Thyroid gland (tissue), 4 donors: Measurements from ENCODE around the gene PSMD1. TPM values are rescaled to one million over a fixed set of nuclear protein-coding genes. Genes with fewer than 3 reads are reported as not detected.
"Not testable (repeated sequence)": the region's sequence is repeated elsewhere in the genome, so short reads cannot be mapped to it uniquely, and the experiment has no call there.

Source experiments
- DNase-seq, 2 donors: peaks; one replicate each; pipeline ENCODE4 v3.0.0-alpha.2; 2019
- H3K27ac ChIP-seq, 3 donors: fragments of 200-600 bp; sonication (generic); 1 replicate in 2 of 3; 2 replicates in 1 of 3; pipeline ENCODE4 v1.5.1; 2016 to 2019; ENCODE audit warnings: mild to moderate bottlenecking in 1 of 3, moderate library complexity in 1 of 3
- H3K27me3 ChIP-seq: fragments of 200-600 bp; sonication (generic); one replicate; pipeline ENCODE4 v1.5.1; 2019
- H3K36me3 ChIP-seq, 2 donors: fragments of 200-600 bp; sonication (generic); one replicate each; pipeline ENCODE4 v1.5.1; 2016 to 2019
- H3K4me1 ChIP-seq, 2 donors: fragments of 200-600 bp; sonication (generic); one replicate each; pipeline ENCODE4 v1.5.1; 2017 to 2019
- H3K4me3 ChIP-seq, 3 donors: fragments of 200-600 bp; sonication (generic); replicated peaks in 1 of 3; 1 replicate in 2 of 3; 2 replicates in 1 of 3; pipeline ENCODE4 v1.5.1; 2016; ENCODE audit warnings: mild to moderate bottlenecking in 1 of 3
- H3K9me3 ChIP-seq: fragments of 200-600 bp; sonication (generic); one replicate; pipeline ENCODE4 v1.5.1; 2017
- CTCF ChIP-seq, 6 experiments: fragments of 200-600 bp in 3 of 6; fragments of 450-650 bp in 3 of 6; sonication (generic) in 3 of 6; IDR thresholded peaks; one replicate each; pipeline ENCODE4 v1.5.1; 2016 to 2019; ENCODE audit warnings: antibody characterized with exemption in 6 of 6, mild to moderate bottlenecking in 2 of 6, inconsistent platforms in 1 of 6, moderate library complexity in 1 of 6
- POLR2A ChIP-seq, 2 donors: fragments of 450-650 bp; IDR thresholded peaks; one replicate each; pipeline ENCODE4 v1.6.1; 2017; ENCODE audit warnings: antibody characterized with exemption in 2 of 2, mild to moderate bottlenecking in 2 of 2, moderate library complexity in 1 of 2
- WGBS, 2 donors: methylation state at CpG; one replicate each; pipeline ENCODE4 v1.1.5; 2017; 5-methylcytosine and 5-hydroxymethylcytosine counted together
- intact Hi-C: fragments of 100-400 bp; cut with DNase I; formaldehyde crosslinking; loops from one replicate; pipeline ENCODE4 v1.15.1; 2023
- total RNA-seq, 4 donors: library from RNA; depleted of rRNA; stranded (reverse); fragments of >200 nt; gene quantifications; one replicate each; pipeline ENCODE4 v1.2.3, GENCODE V29; 2016

Gene PSMD1
- total RNA-seq, 4 donors from 2014 or later = 60.2 to 98.7 (median 78.4) TPM

DNA sequence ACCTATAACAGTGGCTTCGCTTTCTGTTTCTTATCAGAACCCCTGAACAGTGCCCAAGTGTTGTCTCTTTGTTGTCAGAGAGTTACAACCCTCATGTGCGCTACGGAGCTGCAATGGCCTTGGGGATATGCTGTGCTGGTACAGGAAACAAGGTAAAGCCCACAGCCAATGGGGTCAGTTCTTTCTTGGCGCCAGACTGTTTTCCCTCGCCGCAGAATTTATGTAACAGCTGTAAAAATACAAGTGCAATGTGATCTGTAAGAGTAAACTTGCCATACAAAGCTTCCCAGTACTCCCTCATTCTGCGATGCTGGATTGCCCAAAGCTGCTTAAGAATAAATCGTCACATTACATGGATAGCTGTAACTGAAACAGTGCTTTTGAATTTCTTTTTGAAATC is 82.0 kb downstream of the PSMD1 start:
- H3K27me3 ChIP-seq = no peaks in the 10 kb centered on the region
- H3K36me3 ChIP-seq = no peaks in the 10 kb centered on the region
- 86 to 88% methylated on average over 8 of the region's 8 CpGs for WGBS, 2 donors
- intact Hi-C loops = no loop called here
- TF ChIP-seq CTCF (IDR thresholded peaks at IDR 0.05) = no peak
- no peak for TF ChIP-seq POLR2A (IDR thresholded peaks at IDR 0.05)
- H3K4me3 ChIP-seq = no peak overlapping the region
- H3K27ac ChIP-seq = no peak overlapping the region
- no peaks in the 10 kb centered on the region for H3K4me1 ChIP-seq
- no peaks in the 10 kb centered on the region for H3K9me3 ChIP-seq
- no peak for DNase-seq

DNA sequence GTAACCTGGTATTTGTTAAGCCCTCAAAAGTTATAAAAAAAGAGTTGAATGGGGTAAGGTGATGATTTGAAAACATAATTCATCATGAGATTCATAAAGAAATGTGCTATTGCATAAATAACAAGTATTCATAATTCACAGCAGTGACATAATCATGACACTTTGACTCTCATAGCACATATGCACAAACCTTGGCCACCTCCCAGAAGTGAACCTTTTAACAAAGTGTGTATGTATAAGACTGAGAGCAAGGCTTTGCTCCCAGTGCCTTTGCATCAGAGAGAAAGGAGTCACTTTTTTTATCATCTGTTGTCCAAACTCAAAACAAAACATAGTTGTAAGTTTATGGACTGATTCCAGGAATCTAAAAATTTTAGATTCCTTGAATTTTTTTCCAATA is 83.1 kb downstream of the PSMD1 start:
- intact Hi-C loops = no loop called here
- DNase-seq = no peak
- no peak for TF ChIP-seq POLR2A (IDR thresholded peaks at IDR 0.05)
- no peak for TF ChIP-seq CTCF (IDR thresholded peaks at IDR 0.05)
- no peaks in the 10 kb centered on the region for H3K9me3 ChIP-seq
- H3K27ac ChIP-seq = no peak overlapping the region
- no peaks in the 10 kb centered on the region for H3K27me3 ChIP-seq
- H3K36me3 ChIP-seq = peaks cover 0 to 4% of the 10 kb centered on the region in 2 donors
- H3K4me3 ChIP-seq = no peak overlapping the region
- H3K4me1 ChIP-seq = no peaks in the 10 kb centered on the region

- H3K4me3 ChIP-seq, H3K27ac ChIP-seq, H3K36me3 ChIP-seq, H3K27me3 ChIP-seq, H3K9me3 ChIP-seq, H3K4me1 ChIP-seq, intact Hi-C loops, DNase-seq: not testable (repeated sequence)
- 96 to 98% methylated on average over 4 to 8 of the region's 8 CpGs for WGBS, 2 donors
Observed at GRCh38 chr2:231140808-231141207, 84.1 kb downstream of the PSMD1 start.

DNA sequence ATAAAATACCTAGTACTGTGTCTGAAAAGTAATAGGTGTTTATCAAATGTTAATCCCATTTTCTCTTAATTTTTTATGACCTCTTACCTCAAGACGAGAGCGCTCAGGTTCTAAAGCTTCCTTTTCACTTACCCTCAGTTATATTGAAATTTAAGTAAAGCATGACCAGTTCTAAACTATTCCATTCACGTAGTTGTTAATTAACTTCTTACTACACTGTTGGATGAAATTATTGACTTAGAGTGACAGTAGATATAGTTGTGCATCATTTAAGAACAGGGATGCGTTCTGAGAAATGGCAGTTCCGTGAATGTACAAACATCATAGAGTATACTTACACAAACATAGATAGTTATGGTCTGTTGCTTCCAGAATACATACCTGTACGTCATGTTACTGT is 88.2 kb downstream of the PSMD1 start:
- intact Hi-C loops = no loop called here
- H3K27me3 ChIP-seq = no peaks in the 10 kb centered on the region
- H3K27ac ChIP-seq = no peak overlapping the region
- DNase-seq = no peak
- 98% methylated on average over 6 of the region's 6 CpGs for WGBS, 2 donors
- no peaks in the 10 kb centered on the region for H3K9me3 ChIP-seq
- H3K36me3 ChIP-seq = peaks cover 0 to 4% of the 10 kb centered on the region in 2 donors
- H3K4me3 ChIP-seq = no peak overlapping the region
- no peak for TF ChIP-seq POLR2A (IDR thresholded peaks at IDR 0.05)
- no peak for TF ChIP-seq CTCF (IDR thresholded peaks at IDR 0.05)
- peaks cover 6 to 8% of the 10 kb centered on the region in 2 donors for H3K4me1 ChIP-seq

GRCh38 chr2:231146665-231147064 is 90.0 kb downstream of the PSMD1 start:
- intact Hi-C loops = no loop called here
- H3K27ac ChIP-seq = no peak overlapping the region
- 93 to 96% methylated on average over 2 of the region's 2 CpGs for WGBS, 2 donors

More at GRCh38 chr2:231146665-231147064, 90.0 kb downstream of the PSMD1 start:
- Histone ChIP-seq H3K36me3 (peaks cover 0 to 4% of the 10 kb centered on the region in 2 donors), H3K27me3 (no peaks in the 10 kb centered on the region), H3K4me3 (no peak overlapping the region), H3K4me1 (peaks cover 6 to 8% of the 10 kb centered on the region in 2 donors), H3K9me3 (no peaks in the 10 kb centered on the region)
- no peak for DNase-seq
- TF ChIP-seq CTCF (IDR thresholded peaks at IDR 0.05) (no peak), POLR2A (IDR thresholded peaks at IDR 0.05) (no peak)
